ENCODE data around the gene RGS9BP. TPM values are rescaled to one million over a fixed set of nuclear protein-coding genes. Genes with fewer than 3 reads are reported as not detected.

Gene RGS9BP
- total and polyA plus RNA-seq, 2 experiments from 2014 or later, result 0.83 TPM; not detected in 1

DNA sequence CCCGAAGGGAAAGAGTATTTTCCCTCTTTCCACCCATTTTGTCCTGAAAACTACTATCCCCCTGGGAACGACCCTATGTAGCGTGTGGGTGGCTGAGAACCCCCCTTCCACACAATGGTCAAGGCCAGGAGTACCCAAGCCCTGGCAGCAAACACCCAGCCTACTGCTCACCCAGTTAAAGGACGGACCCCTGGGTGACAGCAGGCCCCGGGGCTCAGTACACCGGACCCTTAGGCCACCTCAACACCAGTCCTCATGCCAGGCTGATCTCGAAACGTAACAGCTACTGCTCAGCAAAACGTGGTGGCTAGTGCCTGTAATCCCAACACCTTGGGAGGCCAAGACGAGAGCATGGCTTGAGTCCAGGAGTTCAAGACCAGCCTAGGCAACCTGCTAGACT, 2.1 kb upstream of the RGS9BP start:
- DNase-seq (ENCODE audit: low spot score) (no peak), ATAC-seq (no peak)
- H3K4me1 Mint-ChIP-seq, result peaks cover 26% of the 10 kb centered on the region
- H3K27ac Mint-ChIP-seq, result no peak overlapping the region
- H3K9me3 Mint-ChIP-seq, result peaks cover 3% of the 10 kb centered on the region; the same call in 1 of the 3 replicates
- H3K4me3 ChIP-seq, result peak overlapping the region; percentile 85
- H3F3A ChIP-seq (replicated peaks; ENCODE audit: low read depth), result 0 out of 2 replicates have a peak, but pooled peaks cover 5% of the 10 kb centered on the region
- H3K79me2 ChIP-seq (replicated peaks; ENCODE audit: insufficient read depth), result peaks cover 59% of the 10 kb centered on the region
- H3K4me1 ChIP-seq (ENCODE audit: insufficient read depth), result peaks cover 14% of the 10 kb centered on the region; the same call in 1 of the 2 replicates
- peaks cover 38% of the 10 kb centered on the region for H3K27me3 Mint-ChIP-seq (ENCODE audit: insufficient read depth, low read depth, poor library complexity)
- peaks cover 39% of the 10 kb centered on the region for H3K27me3 ChIP-seq (ENCODE audit: insufficient read depth)
- H2AFZ ChIP-seq, result no peak overlapping the region
- H3K4me2 ChIP-seq, result peak overlapping the region; percentile 97
- no peaks in the 10 kb centered on the region; the same call in 2 of the 3 replicates for H3K36me3 Mint-ChIP-seq (ENCODE audit: low read depth)
- TF ChIP-seq ZNF331 (CRISPR knock-in tag; IDR thresholded peaks at IDR 0.05; ENCODE audit: low read depth) (no peak), CREB1 (CRISPR knock-in tag; IDR thresholded peaks at IDR 0.05; ENCODE audit: low read depth) (no peak), POLR2AphosphoS5 (IDR thresholded peaks at IDR 0.05; ENCODE audit: low read depth) (no peak), ETS1 (IDR thresholded peaks at IDR 0.05) (no peak), REST (IDR thresholded peaks at IDR 0.05; ENCODE audit: unreplicated experiment) (no peak), NANOG (IDR thresholded peaks at IDR 0.05; ENCODE audit: borderline replicate concordance) (no peak), STAT1 (IDR thresholded peaks at IDR 0.05; ENCODE audit: unreplicated experiment) (no peak), CTCF (conservative IDR thresholded peaks at IDR 0.05; ENCODE audit: low read depth in 2 of 2) (no peak), EZH2 (IDR thresholded peaks at IDR 0.05; ENCODE audit: low read depth, unreplicated experiment) (no peak), EZH2phosphoT487 (IDR thresholded peaks at IDR 0.05; ENCODE audit: unreplicated experiment) (no peak), ZNF114 (CRISPR knock-in tag; IDR thresholded peaks at IDR 0.05) (no peak), JUNB (IDR thresholded peaks at IDR 0.05; ENCODE audit: unreplicated experiment) (no peak)
- TF ChIP-seq, protein P1, sequence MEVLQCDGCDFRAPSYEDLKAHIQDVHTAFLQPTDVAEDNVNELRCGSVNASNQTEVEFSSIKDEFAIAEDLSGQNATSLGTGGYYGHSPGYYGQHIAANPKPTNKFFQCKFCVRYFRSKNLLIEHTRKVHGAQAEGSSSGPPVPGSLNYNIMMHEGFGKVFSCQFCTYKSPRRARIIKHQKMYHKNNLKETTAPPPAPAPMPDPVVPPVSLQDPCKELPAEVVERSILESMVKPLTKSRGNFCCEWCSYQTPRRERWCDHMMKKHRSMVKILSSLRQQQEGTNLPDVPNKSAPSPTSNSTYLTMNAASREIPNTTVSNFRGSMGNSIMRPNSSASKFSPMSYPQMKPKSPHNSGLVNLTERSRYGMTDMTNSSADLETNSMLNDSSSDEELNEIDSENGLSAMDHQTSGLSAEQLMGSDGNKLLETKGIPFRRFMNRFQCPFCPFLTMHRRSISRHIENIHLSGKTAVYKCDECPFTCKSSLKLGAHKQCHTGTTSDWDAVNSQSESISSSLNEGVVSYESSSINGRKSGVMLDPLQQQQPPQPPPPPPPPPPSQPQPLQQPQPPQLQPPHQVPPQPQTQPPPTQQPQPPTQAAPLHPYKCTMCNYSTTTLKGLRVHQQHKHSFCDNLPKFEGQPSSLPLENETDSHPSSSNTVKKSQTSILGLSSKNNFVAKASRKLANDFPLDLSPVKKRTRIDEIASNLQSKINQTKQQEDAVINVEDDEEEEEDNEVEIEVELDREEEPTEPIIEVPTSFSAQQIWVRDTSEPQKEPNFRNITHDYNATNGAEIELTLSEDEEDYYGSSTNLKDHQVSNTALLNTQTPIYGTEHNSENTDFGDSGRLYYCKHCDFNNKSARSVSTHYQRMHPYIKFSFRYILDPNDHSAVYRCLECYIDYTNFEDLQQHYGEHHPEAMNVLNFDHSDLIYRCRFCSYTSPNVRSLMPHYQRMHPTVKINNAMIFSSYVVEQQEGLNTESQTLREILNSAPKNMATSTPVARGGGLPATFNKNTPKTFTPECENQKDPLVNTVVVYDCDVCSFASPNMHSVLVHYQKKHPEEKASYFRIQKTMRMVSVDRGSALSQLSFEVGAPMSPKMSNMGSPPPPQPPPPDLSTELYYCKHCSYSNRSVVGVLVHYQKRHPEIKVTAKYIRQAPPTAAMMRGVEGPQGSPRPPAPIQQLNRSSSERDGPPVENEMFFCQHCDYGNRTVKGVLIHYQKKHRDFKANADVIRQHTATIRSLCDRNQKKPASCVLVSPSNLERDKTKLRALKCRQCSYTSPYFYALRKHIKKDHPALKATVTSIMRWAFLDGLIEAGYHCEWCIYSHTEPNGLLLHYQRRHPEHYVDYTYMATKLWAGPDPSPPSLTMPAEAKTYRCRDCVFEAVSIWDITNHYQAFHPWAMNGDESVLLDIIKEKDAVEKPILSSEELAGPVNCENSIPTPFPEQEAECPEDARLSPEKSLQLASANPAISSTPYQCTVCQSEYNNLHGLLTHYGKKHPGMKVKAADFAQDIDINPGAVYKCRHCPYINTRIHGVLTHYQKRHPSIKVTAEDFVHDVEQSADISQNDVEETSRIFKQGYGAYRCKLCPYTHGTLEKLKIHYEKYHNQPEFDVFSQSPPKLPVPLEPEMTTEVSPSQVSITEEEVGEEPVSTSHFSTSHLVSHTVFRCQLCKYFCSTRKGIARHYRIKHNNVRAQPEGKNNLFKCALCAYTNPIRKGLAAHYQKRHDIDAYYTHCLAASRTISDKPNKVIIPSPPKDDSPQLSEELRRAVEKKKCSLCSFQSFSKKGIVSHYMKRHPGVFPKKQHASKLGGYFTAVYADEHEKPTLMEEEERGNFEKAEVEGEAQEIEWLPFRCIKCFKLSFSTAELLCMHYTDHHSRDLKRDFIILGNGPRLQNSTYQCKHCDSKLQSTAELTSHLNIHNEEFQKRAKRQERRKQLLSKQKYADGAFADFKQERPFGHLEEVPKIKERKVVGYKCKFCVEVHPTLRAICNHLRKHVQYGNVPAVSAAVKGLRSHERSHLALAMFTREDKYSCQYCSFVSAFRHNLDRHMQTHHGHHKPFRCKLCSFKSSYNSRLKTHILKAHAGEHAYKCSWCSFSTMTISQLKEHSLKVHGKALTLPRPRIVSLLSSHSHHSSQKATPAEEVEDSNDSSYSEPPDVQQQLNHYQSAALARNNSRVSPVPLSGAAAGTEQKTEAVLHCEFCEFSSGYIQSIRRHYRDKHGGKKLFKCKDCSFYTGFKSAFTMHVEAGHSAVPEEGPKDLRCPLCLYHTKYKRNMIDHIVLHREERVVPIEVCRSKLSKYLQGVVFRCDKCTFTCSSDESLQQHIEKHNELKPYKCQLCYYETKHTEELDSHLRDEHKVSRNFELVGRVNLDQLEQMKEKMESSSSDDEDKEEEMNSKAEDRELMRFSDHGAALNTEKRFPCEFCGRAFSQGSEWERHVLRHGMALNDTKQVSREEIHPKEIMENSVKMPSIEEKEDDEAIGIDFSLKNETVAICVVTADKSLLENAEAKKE (CRISPR knock-in tag; IDR thresholded peaks at IDR 0.05), result no peak
- H3K9me2 ChIP-seq (ENCODE audit: insufficient read depth), result no peaks in the 10 kb centered on the region
- peaks cover 20% of the 10 kb centered on the region for H4K20me1 ChIP-seq (replicated peaks; ENCODE audit: insufficient read depth)
- H3K27ac ChIP-seq (ENCODE audit: low read depth), result no peak overlapping the region
- H3K4me3 Mint-ChIP-seq, result peak overlapping the region; percentile 93
- H3K36me3 ChIP-seq (ENCODE audit: insufficient read depth), result no peaks in the 10 kb centered on the region
